GM06990 (cell line): Measurements from ENCODE around the gene WHRN.

ENCODE experiments used
- DNase-seq: peaks from one replicate; pipeline ENCODE4 v3.0.0-alpha.2; 2011; ENCODE audit not compliant: insufficient read length; ENCODE audit errors: extremely low read depth
- H3K27me3 ChIP-seq: replicated peaks from 2 replicates; pipeline ENCODE4 v1.6.0; 2011; ENCODE audit warnings: low read length; ENCODE audit not compliant: control insufficient read depth, insufficient read depth
- H3K36me3 ChIP-seq: 2 replicates; pipeline ENCODE4 v1.5.1; 2011; ENCODE audit warnings: low read length; ENCODE audit not compliant: control insufficient read depth, insufficient read depth
- H3K4me3 ChIP-seq: replicated peaks from 2 replicates; pipeline ENCODE4 v1.5.1; 2011; ENCODE audit warnings: low read depth, mild to moderate bottlenecking, control low read depth, low read length
- CTCF ChIP-seq: IDR thresholded peaks from 2 replicates; pipeline ENCODE4 v1.5.1; 2011; ENCODE audit warnings: low read length, control low read depth, mild to moderate bottlenecking, inconsistent platforms; ENCODE audit not compliant: insufficient read depth, poor library complexity, severe bottlenecking

WHRN gene

GRCh38 chr9:114472765-114473446, 32.4 kb downstream of the WHRN start:
- H3K27me3 ChIP-seq: peaks cover 7% of the 10 kb centered on the region
- no peak for DNase-seq
- TF ChIP-seq CTCF: no peak
- no peaks in the 10 kb centered on the region for H3K36me3 ChIP-seq
- no peak overlapping the region for H3K4me3 ChIP-seq

DNA sequence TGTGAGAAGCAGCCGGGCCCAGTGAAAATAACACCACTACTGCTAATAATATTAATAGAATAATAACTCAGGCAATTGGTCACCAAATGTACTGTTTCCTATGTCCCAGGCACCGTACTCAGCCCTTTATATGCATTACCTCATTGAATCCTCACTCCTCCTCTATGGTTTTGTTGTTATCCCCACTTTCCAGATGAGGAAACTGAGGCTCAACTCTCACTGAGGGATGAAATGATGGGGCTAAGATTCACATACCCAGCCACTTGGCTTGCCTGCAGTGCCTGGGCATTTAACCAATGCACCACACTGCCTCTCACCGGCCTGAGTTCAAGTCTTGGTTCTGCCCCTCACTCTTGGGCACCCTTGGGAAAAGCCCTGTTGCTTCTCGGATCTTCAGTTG, 34.1 kb downstream of the WHRN start:
- Histone ChIP-seq H3K27me3 (peaks cover 4% of the 10 kb centered on the region), H3K4me3 (no peak overlapping the region), H3K36me3 (no peaks in the 10 kb centered on the region)
- TF ChIP-seq CTCF: no peak
- no peak for DNase-seq

DNA sequence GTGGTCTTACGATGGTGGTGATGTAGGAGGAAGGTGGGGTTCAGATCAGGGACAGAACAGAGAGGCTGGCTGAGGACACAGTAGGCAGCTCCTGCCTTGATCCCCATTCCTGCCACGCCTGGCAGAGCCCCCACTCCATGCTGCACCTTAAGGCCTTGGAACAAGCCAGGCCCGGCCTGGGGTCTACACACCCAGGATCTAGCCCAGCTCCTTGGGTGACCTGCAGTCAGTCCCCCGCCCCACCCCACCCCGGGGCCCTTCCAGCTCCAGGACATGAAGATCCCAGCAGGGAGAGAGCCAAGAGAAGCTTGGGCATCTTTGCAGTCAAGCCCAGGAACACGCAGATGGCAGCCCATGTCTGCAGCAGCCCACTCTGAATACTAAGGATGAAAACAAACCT, 34.7 kb downstream of the WHRN start:
- no peak for TF ChIP-seq CTCF
- DNase-seq: no peak
- H3K36me3 ChIP-seq: no peaks in the 10 kb centered on the region
- no peak overlapping the region for H3K4me3 ChIP-seq
- H3K27me3 ChIP-seq: peaks cover 4% of the 10 kb centered on the region

- no peak for TF ChIP-seq CTCF
- no peak overlapping the region for H3K4me3 ChIP-seq
- H3K36me3 ChIP-seq: no peaks in the 10 kb centered on the region
- H3K27me3 ChIP-seq: peaks cover 4% of the 10 kb centered on the region
- no peak for DNase-seq
These were observed 35.2 kb downstream of the WHRN start for GRCh38 chr9:114470121-114470520.

GRCh38 chr9:114469091-114469853, 36.0 kb downstream of the WHRN start:
- peaks cover 4% of the 10 kb centered on the region for H3K27me3 ChIP-seq
- H3K36me3 ChIP-seq: no peaks in the 10 kb centered on the region
- H3K4me3 ChIP-seq: no peak overlapping the region
- no peak for DNase-seq
- no peak for TF ChIP-seq CTCF

DNA sequence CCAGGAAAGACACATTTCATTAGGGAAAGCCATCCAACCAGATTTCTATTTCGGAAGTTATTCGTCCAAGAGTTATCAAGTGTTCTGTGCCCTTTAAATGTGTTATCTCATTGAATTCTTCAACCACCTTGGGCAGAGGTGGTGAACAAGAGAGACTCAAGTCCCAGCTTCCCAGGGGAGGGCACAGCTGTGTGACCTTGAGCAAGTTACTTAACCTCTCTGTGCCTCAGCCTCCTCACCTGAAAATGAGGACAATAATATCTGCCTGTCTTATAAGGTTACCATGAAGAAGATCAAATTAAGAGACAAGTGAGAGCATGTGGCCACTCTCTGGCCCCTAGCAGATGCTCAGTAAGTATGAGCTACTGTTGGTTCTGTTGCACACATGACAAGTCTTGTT, 37.4 kb downstream of the WHRN start:
- DNase-seq: no peak
- H3K4me3 ChIP-seq: no peak overlapping the region
- H3K27me3 ChIP-seq: peaks cover 4% of the 10 kb centered on the region
- H3K36me3 ChIP-seq: no peaks in the 10 kb centered on the region
- TF ChIP-seq CTCF: no peak
